ENCODE data around the gene TUBG1. TPM values are rescaled to one million over a fixed set of nuclear protein-coding genes. Genes with fewer than 3 reads are reported as not detected.

Gene TUBG1
- total and polyA plus RNA-seq, 9 of the 15 experiments (the other 6 are each of a cell fraction or from before 2014, with no cell fraction given) = 33.1 to 147 (median 66.0) TPM

DNA sequence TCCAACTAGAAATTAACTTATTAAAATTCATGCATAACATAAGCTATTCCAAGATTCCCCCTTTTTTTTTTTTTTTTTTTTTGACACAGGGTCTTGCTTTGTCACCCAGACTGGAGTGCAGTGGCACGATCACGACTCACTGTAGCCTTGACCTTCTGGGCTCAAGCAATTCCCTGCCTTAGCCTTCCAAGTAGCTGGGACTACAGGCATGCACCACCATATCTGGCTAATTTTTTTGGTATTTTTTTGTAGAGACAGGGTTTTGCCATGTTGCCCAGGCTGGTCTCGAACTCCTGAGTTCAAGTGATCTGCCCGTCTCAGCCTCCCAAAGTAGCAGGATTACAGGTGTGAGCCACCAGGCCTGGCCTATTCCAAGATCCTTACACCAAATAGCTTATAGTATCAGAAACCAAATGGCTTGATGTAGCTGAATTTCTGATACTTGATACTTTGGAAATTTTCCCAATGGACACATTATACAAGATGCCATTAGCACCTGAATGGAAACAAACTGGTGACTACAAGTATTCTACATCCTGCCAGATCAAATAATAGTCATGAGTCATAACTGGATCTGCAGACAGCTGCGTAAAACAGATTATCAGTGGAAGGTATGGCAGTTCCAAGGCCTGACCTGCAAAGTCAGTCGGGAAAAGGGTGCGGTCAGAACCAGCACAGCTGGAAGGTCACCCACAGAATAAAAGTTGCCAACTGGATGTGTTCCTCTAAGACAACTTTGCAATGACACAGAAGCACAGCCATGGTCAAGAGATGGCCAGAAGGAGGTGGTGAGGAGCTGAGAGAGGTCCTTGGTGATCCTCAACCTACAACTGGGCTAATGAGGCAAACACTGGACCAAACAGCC is 14.5 kb downstream of the TUBG1 start (continued):
- TF ChIP-seq HBP1 (CRISPR knock-in tag; IDR thresholded peaks at IDR 0.05) = 0 out of 2 replicates have a peak, but pooled peaks have one; percentile 17
- no peak for TF ChIP-seq ZNF57 (CRISPR knock-in tag; IDR thresholded peaks at IDR 0.05)
- TF ChIP-seq RAD51 (IDR thresholded peaks at IDR 0.05; ENCODE audit: borderline replicate concordance, low read depth) = no peak
- TF ChIP-seq EWSR1 (IDR thresholded peaks at IDR 0.05; ENCODE audit: borderline replicate concordance, low read depth, partially characterized antibody) = no peak
- TF ChIP-seq MNT (conservative IDR thresholded peaks at IDR 0.05) = 0 out of 4 replicates have a peak, but pooled peaks of 1 of the 2 experiments have one; percentile 15
- TF ChIP-seq MCM7 (IDR thresholded peaks at IDR 0.05) = no peak
- TF ChIP-seq RBM22 (IDR thresholded peaks at IDR 0.05; ENCODE audit: low read depth, low read length, poor library complexity, severe bottlenecking) = no peak
- TF ChIP-seq MXI1 (IDR thresholded peaks at IDR 0.05; ENCODE audit: low read depth, low read length) = peak; percentile 37; the same call in 1 of the 2 replicates
- TF ChIP-seq RNF219 (CRISPR knock-in tag; IDR thresholded peaks at IDR 0.05) = no peak
- TF ChIP-seq HMG20A (CRISPR knock-in tag; conservative IDR thresholded peaks at IDR 0.05) = no peak
- TF ChIP-seq RBM39 (optimal IDR thresholded peaks at IDR 0.05; ENCODE audit: low read depth, low read length) = no peak
- TF ChIP-seq, protein P1, sequence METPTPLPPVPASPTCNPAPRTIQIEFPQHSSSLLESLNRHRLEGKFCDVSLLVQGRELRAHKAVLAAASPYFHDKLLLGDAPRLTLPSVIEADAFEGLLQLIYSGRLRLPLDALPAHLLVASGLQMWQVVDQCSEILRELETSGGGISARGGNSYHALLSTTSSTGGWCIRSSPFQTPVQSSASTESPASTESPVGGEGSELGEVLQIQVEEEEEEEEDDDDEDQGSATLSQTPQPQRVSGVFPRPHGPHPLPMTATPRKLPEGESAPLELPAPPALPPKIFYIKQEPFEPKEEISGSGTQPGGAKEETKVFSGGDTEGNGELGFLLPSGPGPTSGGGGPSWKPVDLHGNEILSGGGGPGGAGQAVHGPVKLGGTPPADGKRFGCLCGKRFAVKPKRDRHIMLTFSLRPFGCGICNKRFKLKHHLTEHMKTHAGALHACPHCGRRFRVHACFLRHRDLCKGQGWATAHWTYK (CRISPR knock-in tag; IDR thresholded peaks at IDR 0.05) = no peak
- no peak; the same call in 1 of the 2 replicates for TF ChIP-seq ZBTB2 (IDR thresholded peaks at IDR 0.05)
- TF ChIP-seq YBX1 (IDR thresholded peaks at IDR 0.05) = no peak
- TF ChIP-seq KAT2B (IDR thresholded peaks at IDR 0.05; ENCODE audit: low read depth, low read length) = no peak
- TF ChIP-seq ZNF561 (CRISPR knock-in tag; conservative IDR thresholded peaks at IDR 0.05) = no peak
- TF ChIP-seq, protein P2, sequence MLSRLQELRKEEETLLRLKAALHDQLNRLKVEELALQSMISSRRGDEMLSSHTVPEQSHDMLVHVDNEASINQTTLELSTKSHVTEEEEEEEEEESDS (CRISPR knock-in tag; IDR thresholded peaks at IDR 0.05) = no peak
- no peak for TF ChIP-seq CGGBP1 (CRISPR knock-in tag; IDR thresholded peaks at IDR 0.05)
